Vagina (tissue), 2 donors: ENCODE measurements around the gene NRXN2.

Experiments used
- CTCF ChIP-seq, 3 experiments: fragments of 450-650 bp in 2 of 3; fragments of 200-600 bp in 1 of 3; sonication (generic) in 1 of 3; IDR thresholded peaks; one replicate each; pipeline ENCODE4 v1.5.1; 2017 to 2019; ENCODE audit warnings: antibody characterized with exemption in 3 of 3, mild to moderate bottlenecking in 2 of 3, moderate library complexity in 2 of 3
- POLR2A ChIP-seq, 2 donors: fragments of 450-650 bp; IDR thresholded peaks; one replicate each; pipeline ENCODE4 v1.6.1; 2017; ENCODE audit warnings: antibody characterized with exemption in 2 of 2, mild to moderate bottlenecking in 2 of 2, moderate library complexity in 2 of 2
- POLR2AphosphoS5 ChIP-seq, 2 donors: sonication (generic); formaldehyde crosslinking; IDR thresholded peaks; one replicate each; pipeline ENCODE4 v1.9.0; 2017; ENCODE audit warnings: antibody characterized with exemption in 2 of 2, mild to moderate bottlenecking in 2 of 2, low read depth in 1 of 2; ENCODE audit not compliant: insufficient read depth in 1 of 2

GRCh38 chr11:64592234-64592615, 130.8 kb downstream of the NRXN2 start:
- TF ChIP-seq CTCF (IDR thresholded peaks at IDR 0.05) (no peak), POLR2AphosphoS5 (IDR thresholded peaks at IDR 0.05; ENCODE audit: insufficient read depth in 1 of 2, low read depth in 1 of 2) (no peak), POLR2A (IDR thresholded peaks at IDR 0.05) (no peak)
